Measurements from ENCODE around the gene STAT2. TPM values are rescaled to one million over a fixed set of nuclear protein-coding genes. Genes with fewer than 3 reads are reported as not detected.

The STAT2 gene
- total and polyA plus RNA-seq, 10 of the 15 experiments (the other 5 are each of a cell fraction or from before 2014, with no cell fraction given): 16.9 to 106 (median 77.9) TPM

GRCh38 chr12:56296295-56296694 is 63.6 kb downstream of the STAT2 start:
- CTCF ChIA-PET: interaction anchor here (0.9 to 1.8 kb wide), 3 partner anchors 9 to 168 kb away, joined by 3 to 4 read pairs (median 3); no protein-coding TSS in a partner anchor
- Histone ChIP-seq H3K9me3 (replicated peaks; ENCODE audit: control insufficient read depth, insufficient read depth, low read length) (no peaks in the 10 kb centered on the region), H2AFZ (ENCODE audit: control insufficient read depth, low read depth, low read length) (no peak overlapping the region), H4K20me1 (ENCODE audit: control insufficient read depth, insufficient read depth) (no peaks in the 10 kb centered on the region), H3K79me2 (ENCODE audit: control insufficient read depth, insufficient read depth, low read length) (peaks cover 66% of the 10 kb centered on the region), H3K4me3 (peak overlapping the region; percentile 93; the same call in 1 of the 2 replicates), H3K4me1 (ENCODE audit: control insufficient read depth, insufficient read depth, low read length) (peaks cover 27% of the 10 kb centered on the region), H3K4me2 (ENCODE audit: control insufficient read depth, insufficient read depth) (peak overlapping the region; percentile 70), H3K36me3 (ENCODE audit: control insufficient read depth in 2 of 2, insufficient read depth in 2 of 2, low read length in 1 of 2) (peaks cover 0 to 14% of the 10 kb centered on the region in 2 experiments; a peak in 1 of 4 replicates), H3K27ac (ENCODE audit: control insufficient read depth, insufficient read depth) (peak overlapping the region; percentile 7), H3K27me3 (replicated peaks in 1 of 2; ENCODE audit: control insufficient read depth in 2 of 2, insufficient read depth in 2 of 2, low read length in 1 of 2) (no peaks in the 10 kb centered on the region), H3K9ac (ENCODE audit: control insufficient read depth, insufficient read depth, low read length) (no peak overlapping the region)
- SMC1A ChIA-PET (ENCODE audit: uncharacterized antibody, unreplicated experiment): interaction anchor here (1.0 to 2.8 kb wide), 3 partner anchors 14 to 168 kb away, joined by 4 to 14 read pairs (median 5); no protein-coding TSS in a partner anchor
- ATAC-seq: peak; percentile 5; the same call in 2 of the 3 replicates
- DNase-seq (ENCODE audit: low read depth, low spot score): no peak
- RAD21 ChIA-PET (ENCODE audit: unreplicated experiment): interaction anchor here (1.0 kb wide), 2 partner anchors 37 to 168 kb away, joined by 3 read pairs; no protein-coding TSS in a partner anchor
- TF ChIP-seq ZZZ3 (IDR thresholded peaks at IDR 0.05; ENCODE audit: control insufficient read depth, insufficient read length, low read depth) (no peak), CEBPB (IDR thresholded peaks at IDR 0.05; ENCODE audit: borderline replicate concordance in 1 of 2, low read depth in 2 of 2, low read length in 2 of 2) (no peak), BHLHE40 (IDR thresholded peaks at IDR 0.05; ENCODE audit: borderline replicate concordance in 1 of 2, low read depth in 2 of 2, low read length in 1 of 2) (peak in 1 of 2 experiments; percentile 40; a peak in 1 of 4 replicates), MTA2 (IDR thresholded peaks at IDR 0.05; ENCODE audit: low read depth) (0 out of 2 replicates have a peak, but pooled peaks have one; percentile 21), KDM1A (IDR thresholded peaks at IDR 0.05; ENCODE audit: borderline replicate concordance) (no peak), ETV6 (conservative IDR thresholded peaks at IDR 0.05 in 1 of 2, IDR thresholded peaks at IDR 0.05 in 1 of 2; ENCODE audit: borderline replicate concordance in 1 of 2, low read depth in 1 of 2) (no peak), PAX5 (IDR thresholded peaks at IDR 0.05; ENCODE audit: borderline replicate concordance, low read depth, low read length) (peak; percentile 49; the same call in 1 of the 2 replicates), NRF1 (conservative IDR thresholded peaks at IDR 0.05; ENCODE audit: low read depth, low read length) (no peak), MEF2B (IDR thresholded peaks at IDR 0.05; ENCODE audit: partially characterized antibody, poor library complexity, severe bottlenecking) (peak; percentile 32), RUNX3 (IDR thresholded peaks at IDR 0.05; ENCODE audit: low read length) (peak; percentile 28; the same call in 1 of the 2 replicates), POU2F2 (IDR thresholded peaks at IDR 0.05; ENCODE audit: borderline replicate concordance, low read depth, low read length) (no peak), E2F4 (IDR thresholded peaks at IDR 0.05; ENCODE audit: low read depth, low read length) (no peak)
- intact Hi-C loops (cut with micrococcal nuclease; ENCODE audit: unreplicated experiment): no loop called here
- in situ Hi-C loops (cut with MboI): no loop called here
- FAIRE-seq: no peak
- POLR2A ChIA-PET: interaction anchor here (2.1 kb wide), 1 partner anchor 174 kb away, joined by 6 read pairs; no protein-coding TSS in a partner anchor
- WGBS (ENCODE audit: insufficient coverage, insufficient replicate concordance, low lambda C conversion rate, missing lambda C conversion rate): 2% methylated on average over 5 of the region's 5 CpGs
- BruUV-seq (replicated peaks): no TSS peak

All from GM12878 (cell line).